H9 (cell line): ENCODE measurements around the gene HCRTR1. TPM values are rescaled to one million over a fixed set of nuclear protein-coding genes. Genes with fewer than 3 reads are reported as not detected.

Experiments used
- DNase-seq: peaks from one replicate; pipeline ENCODE4 v3.0.0-alpha.2; 2017
- H2AFZ ChIP-seq: one replicate; pipeline ENCODE4 v1.6.1; 2013; ENCODE audit warnings: mild to moderate bottlenecking, low read length, control low read depth, moderate library complexity
- H2AK5ac ChIP-seq: 2 replicates; pipeline ENCODE4 v1.6.1; 2013; ENCODE audit warnings: low read length, control low read depth, mixed read lengths; ENCODE audit not compliant: insufficient read length
- H2BK120ac ChIP-seq: one replicate; pipeline ENCODE4 v1.6.1; 2013; ENCODE audit warnings: low read depth, mild to moderate bottlenecking, low read length, control low read depth, inconsistent platforms; ENCODE audit not compliant: poor library complexity, severe bottlenecking
- H2BK12ac ChIP-seq: 2 replicates; pipeline ENCODE4 v1.6.1; 2013; ENCODE audit warnings: low read length, control low read depth, mixed read lengths, low read depth; ENCODE audit not compliant: insufficient read length
- H2BK15ac ChIP-seq: 2 replicates; pipeline ENCODE4 v1.6.1; 2013; ENCODE audit warnings: low read depth, low read length, control low read depth
- H2BK20ac ChIP-seq: one replicate; pipeline ENCODE4 v1.6.1; 2013; ENCODE audit warnings: low read depth, mild to moderate bottlenecking, low read length, control low read depth, inconsistent platforms; ENCODE audit not compliant: poor library complexity, severe bottlenecking
- H2BK5ac ChIP-seq: 2 replicates; pipeline ENCODE4 v1.6.1; 2013; ENCODE audit warnings: low read length, control low read depth, mixed read lengths; ENCODE audit not compliant: insufficient read length
- H3K14ac ChIP-seq: 2 replicates; pipeline ENCODE4 v1.6.1; 2013; ENCODE audit warnings: low read length, control low read depth; ENCODE audit not compliant: insufficient read depth
- H3K18ac ChIP-seq: 2 replicates; pipeline ENCODE4 v1.6.1; 2013; ENCODE audit warnings: low read depth, mild to moderate bottlenecking, mixed read lengths, low read length, control low read depth; ENCODE audit not compliant: insufficient read length
- H3K23ac ChIP-seq: 2 replicates; pipeline ENCODE4 v1.6.1; 2013; ENCODE audit warnings: low read length, control low read depth, mixed read lengths, low read depth; ENCODE audit not compliant: insufficient read length
- H3K23me2 ChIP-seq: 2 replicates; pipeline ENCODE4 v1.6.1; 2013; ENCODE audit warnings: low read depth, mild to moderate bottlenecking, mixed read lengths, low read length, control low read depth; ENCODE audit not compliant: insufficient read length, poor library complexity, severe bottlenecking
- H3K27ac ChIP-seq: 2 replicates; pipeline ENCODE4 v1.5.1; 2013; ENCODE audit warnings: low read length, control low read depth, mixed read lengths, low read depth; ENCODE audit not compliant: insufficient read length
- H3K27me3 ChIP-seq: 2 replicates; pipeline ENCODE4 v1.6.1; 2013; ENCODE audit warnings: low read length, control low read depth, inconsistent platforms; ENCODE audit not compliant: insufficient read depth
- H3K4ac ChIP-seq: 2 replicates; pipeline ENCODE4 v1.6.1; 2013; ENCODE audit warnings: low read depth, mild to moderate bottlenecking, control low read depth, inconsistent platforms, low read length, moderate library complexity
- H3K4me1 ChIP-seq: 2 replicates; pipeline ENCODE4 v1.6.1; 2013; ENCODE audit warnings: low read length, control low read depth, inconsistent platforms; ENCODE audit not compliant: insufficient read depth
- H3K4me2 ChIP-seq: 2 replicates; pipeline ENCODE4 v1.6.1; 2013; ENCODE audit warnings: low read length, control low read depth, mixed read lengths; ENCODE audit not compliant: insufficient read length, insufficient read depth
- H3K56ac ChIP-seq: 2 replicates; pipeline ENCODE4 v1.6.1; 2013; ENCODE audit warnings: low read depth, mild to moderate bottlenecking, mixed read lengths, low read length, control low read depth; ENCODE audit not compliant: insufficient read length
- H3K79me1 ChIP-seq: 2 replicates; pipeline ENCODE4 v1.6.1; 2013; ENCODE audit warnings: low read depth, mild to moderate bottlenecking, moderate library complexity, low read length, control low read depth, inconsistent platforms; ENCODE audit not compliant: insufficient read depth, poor library complexity, severe bottlenecking
- H3K79me2 ChIP-seq: 2 replicates; pipeline ENCODE4 v1.6.1; 2013; ENCODE audit warnings: low read length, control low read depth, inconsistent platforms; ENCODE audit not compliant: insufficient read depth
- H3K9ac ChIP-seq: 2 replicates; pipeline ENCODE4 v1.6.1; 2013; ENCODE audit warnings: low read length, control low read depth, mixed read lengths; ENCODE audit not compliant: insufficient read length; ENCODE audit errors: extremely low read depth
- H3K9me3 ChIP-seq: one replicate; pipeline ENCODE4 v1.6.1; 2013; ENCODE audit warnings: low read depth, low read length, inconsistent platforms; ENCODE audit not compliant: control insufficient read depth
- H3T11ph ChIP-seq: one replicate; pipeline ENCODE4 v1.6.1; 2013; ENCODE audit warnings: mild to moderate bottlenecking, low read length, control low read depth, inconsistent platforms
- H4K20me1 ChIP-seq: one replicate; pipeline ENCODE4 v1.6.1; 2013; ENCODE audit not compliant: control insufficient read depth, insufficient read length, insufficient read depth
- H4K5ac ChIP-seq: 2 replicates; pipeline ENCODE4 v1.6.1; 2013; ENCODE audit warnings: low read depth, mild to moderate bottlenecking, mixed read lengths, low read length, control low read depth; ENCODE audit not compliant: insufficient read length
- H4K8ac ChIP-seq: replicated peaks from 2 replicates; pipeline ENCODE4 v1.6.1; 2013; ENCODE audit warnings: low read length, control low read depth, mixed read lengths, low read depth; ENCODE audit not compliant: insufficient read length
- H4K91ac ChIP-seq: 2 replicates; pipeline ENCODE4 v1.6.1; 2013; ENCODE audit warnings: low read depth, mild to moderate bottlenecking, moderate library complexity, mixed read lengths, low read length, control low read depth; ENCODE audit not compliant: insufficient read length
- H3K27ac Mint-ChIP-seq, 3 experiments: 2 replicates in 2 of 3; 3 replicates in 1 of 3; pipeline ENCODE4 v1.8.0; 2020 to 2021; ENCODE audit warnings: mixed read lengths in 3 of 3, mild to moderate bottlenecking in 1 of 3, moderate library complexity in 1 of 3
- H3K27me3 Mint-ChIP-seq: 2 replicates; pipeline ENCODE4 v1.8.0; 2021; ENCODE audit warnings: low read depth, mild to moderate bottlenecking, moderate library complexity, mixed read lengths
- H3K36me3 Mint-ChIP-seq, 3 experiments: 2 replicates in 2 of 3; 3 replicates in 1 of 3; pipeline ENCODE4 v1.8.0; 2020 to 2021; ENCODE audit warnings: low read depth in 3 of 3, mixed read lengths in 3 of 3; ENCODE audit not compliant: insufficient read depth in 1 of 3
- H3K4me1 Mint-ChIP-seq, 2 experiments: 2 replicates each; pipeline ENCODE4 v1.8.0; 2020; ENCODE audit warnings: mixed read lengths in 2 of 2
- H3K4me3 Mint-ChIP-seq, 2 experiments: 2 replicates in 1 of 2; 3 replicates in 1 of 2; pipeline ENCODE4 v1.8.0; 2020 to 2021; ENCODE audit warnings: mild to moderate bottlenecking in 2 of 2, mixed read lengths in 2 of 2, moderate library complexity in 1 of 2
- H3K9me3 Mint-ChIP-seq, 2 experiments: 2 replicates in 1 of 2; 3 replicates in 1 of 2; pipeline ENCODE4 v1.8.0; 2020; ENCODE audit warnings: mild to moderate bottlenecking in 2 of 2, mixed read lengths in 2 of 2, moderate library complexity in 1 of 2
- WGBS: extraction: QIAGEN DNeasy Blood & Tissue Kit; methylation state at CpG from one replicate; pipeline ENCODE4 v1.1.7; 2013; ENCODE audit warnings: missing lambda C conversion rate, low lambda C conversion rate, mixed read lengths; ENCODE audit not compliant: insufficient read length; ENCODE audit errors: extremely low coverage; 5-methylcytosine and 5-hydroxymethylcytosine counted together
- total RNA-seq: library from RNA; stranded (reverse); gene quantifications from 2 replicates; pipeline ENCODE4 v1.2.1, GENCODE V29; 2021
- TF ChIP-seq, protein P1 (sequence below): fragments of 200-600 bp; sonication (generic); conservative IDR thresholded peaks from 3 replicates; pipeline ENCODE4 v1.8.0; 2021; ENCODE audit warnings: antibody characterized with exemption, mild to moderate bottlenecking

Gene HCRTR1
- total RNA-seq, 1 experiment from 2014 or later = not detected

DNA sequence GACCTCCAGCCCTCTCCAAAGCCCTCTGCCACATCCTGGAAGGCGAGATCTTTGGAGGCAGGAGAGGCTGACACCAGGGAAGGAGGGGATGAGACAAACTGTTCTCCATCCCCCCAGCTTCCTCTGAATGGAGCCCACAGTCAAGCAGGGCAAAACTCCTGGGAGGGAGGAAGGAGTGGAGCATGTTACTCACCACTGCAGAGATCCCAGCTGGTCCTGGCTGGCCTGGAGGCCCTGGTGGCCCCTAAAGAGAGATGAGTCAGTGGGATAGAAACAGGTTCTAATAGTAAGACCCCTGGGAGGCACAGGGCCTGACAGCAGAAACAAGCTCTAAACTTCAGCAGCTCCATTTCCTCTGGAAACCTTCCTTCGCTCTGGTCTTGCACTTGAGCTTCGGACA lies 41.2 kb downstream of the HCRTR1 start:
- Histone ChIP-seq H2AFZ (no peak overlapping the region), H3K79me1 (no peaks in the 10 kb centered on the region), H3K14ac (no peak overlapping the region), H3K79me2 (no peaks in the 10 kb centered on the region), H3K4ac (no peak overlapping the region), H3K9ac (no peak overlapping the region), H3K18ac (no peak overlapping the region), H2AK5ac (no peak overlapping the region), H2BK12ac (no peak overlapping the region), H3K4me2 (no peak overlapping the region), H4K91ac (no peak overlapping the region), H3T11ph (no peak overlapping the region), H2BK15ac (no peak overlapping the region), H4K20me1 (no peaks in the 10 kb centered on the region), H3K56ac (no peak overlapping the region), H4K5ac (no peak overlapping the region), H3K9me3 (no peaks in the 10 kb centered on the region), H2BK5ac (no peak overlapping the region), H4K8ac (no peak overlapping the region), H3K27ac (no peak overlapping the region), H3K23me2 (no peaks in the 10 kb centered on the region), H3K23ac (no peak overlapping the region), H3K27me3 (no peaks in the 10 kb centered on the region), H3K4me1 (no peaks in the 10 kb centered on the region), H2BK120ac (no peak overlapping the region), H2BK20ac (no peak overlapping the region)
- Mint-ChIP-seq H3K27ac (no peak overlapping the region; a peak in 1 of 7 replicates), H3K4me1 (peaks cover 3 to 5% of the 10 kb centered on the region in 2 experiments), H3K4me3 (no peak overlapping the region), H3K27me3 (peaks cover 4% of the 10 kb centered on the region), H3K36me3 (no peaks in the 10 kb centered on the region; a peak in 1 of 7 replicates), H3K9me3 (no peaks in the 10 kb centered on the region)
- TF ChIP-seq, protein P1, sequence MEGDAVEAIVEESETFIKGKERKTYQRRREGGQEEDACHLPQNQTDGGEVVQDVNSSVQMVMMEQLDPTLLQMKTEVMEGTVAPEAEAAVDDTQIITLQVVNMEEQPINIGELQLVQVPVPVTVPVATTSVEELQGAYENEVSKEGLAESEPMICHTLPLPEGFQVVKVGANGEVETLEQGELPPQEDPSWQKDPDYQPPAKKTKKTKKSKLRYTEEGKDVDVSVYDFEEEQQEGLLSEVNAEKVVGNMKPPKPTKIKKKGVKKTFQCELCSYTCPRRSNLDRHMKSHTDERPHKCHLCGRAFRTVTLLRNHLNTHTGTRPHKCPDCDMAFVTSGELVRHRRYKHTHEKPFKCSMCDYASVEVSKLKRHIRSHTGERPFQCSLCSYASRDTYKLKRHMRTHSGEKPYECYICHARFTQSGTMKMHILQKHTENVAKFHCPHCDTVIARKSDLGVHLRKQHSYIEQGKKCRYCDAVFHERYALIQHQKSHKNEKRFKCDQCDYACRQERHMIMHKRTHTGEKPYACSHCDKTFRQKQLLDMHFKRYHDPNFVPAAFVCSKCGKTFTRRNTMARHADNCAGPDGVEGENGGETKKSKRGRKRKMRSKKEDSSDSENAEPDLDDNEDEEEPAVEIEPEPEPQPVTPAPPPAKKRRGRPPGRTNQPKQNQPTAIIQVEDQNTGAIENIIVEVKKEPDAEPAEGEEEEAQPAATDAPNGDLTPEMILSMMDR = no peak
- no peak for DNase-seq
- no CpG with 5 or more reads among the region's 3 CpGs for WGBS
